ENCODE data around the gene RAET1G. TPM values are rescaled to one million over a fixed set of nuclear protein-coding genes. Genes with fewer than 3 reads are reported as not detected.
A peak's percentile ranks its signal among the peaks of the same experiment; 100 is the strongest.
"Not testable (repeated sequence)": the region's sequence is repeated elsewhere in the genome, so short reads cannot be mapped to it uniquely, and the experiment has no call there.

Gene RAET1G
- total RNA-seq, 2 experiments from 2014 or later: not detected

DNA sequence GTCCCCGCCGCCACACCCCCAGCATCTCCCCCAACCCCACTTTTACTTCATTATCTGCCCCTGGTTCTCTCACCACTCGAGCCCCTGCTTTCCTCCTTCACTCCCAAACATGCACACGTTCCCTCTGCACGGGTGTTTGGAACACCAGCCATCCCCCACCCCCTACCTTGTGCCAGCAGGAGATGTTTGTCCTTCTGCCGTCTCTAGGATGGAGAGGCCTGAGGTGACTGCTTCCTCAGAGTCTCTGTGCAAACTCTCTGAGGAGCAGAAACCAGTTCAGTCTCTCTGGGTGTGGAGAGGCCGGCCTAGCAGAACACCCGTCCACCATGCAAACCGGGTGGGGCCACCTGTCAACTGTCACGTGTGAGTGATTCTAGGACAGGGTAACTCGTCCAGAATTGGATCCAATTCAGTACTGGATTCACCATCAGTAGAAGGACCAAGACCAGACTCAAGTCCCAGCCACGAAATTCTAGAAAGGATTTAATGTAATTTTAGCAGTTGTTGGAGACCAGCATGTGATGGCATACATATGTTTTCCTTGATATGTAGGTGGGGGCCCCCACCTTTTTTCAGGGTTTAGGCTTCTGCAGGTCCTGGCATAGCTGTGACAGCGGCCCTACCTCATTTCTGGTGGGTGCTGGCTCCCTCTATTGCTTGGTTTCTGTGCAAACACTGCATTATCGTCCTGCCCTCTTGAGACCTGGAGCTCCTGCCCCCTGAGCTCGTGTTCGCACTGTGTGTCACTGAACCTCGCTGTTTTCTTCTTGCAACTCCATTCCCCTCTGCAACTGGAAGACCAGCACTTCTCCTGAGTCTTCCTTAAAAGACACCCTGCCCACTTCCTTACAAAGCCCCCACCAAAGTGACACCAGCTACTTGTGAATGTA, 24.8 kb downstream of the RAET1G start, which contains the start of gene RAET1E:
RAET1E (minus strand) TSS at position 259 of the 890 bp plus-strand sequence. CDS start 7,212 bp downstream, outside the sequence.
- ATAC-seq (ENCODE audit: low read depth): no peak
- Mint-ChIP-seq H3K9me3 (no peaks in the 10 kb centered on the region), H3K27me3 (peaks cover 20% of the 10 kb centered on the region), H3K27ac (no peak within 1 kb of the TSS), H3K36me3 (no peaks in the 10 kb centered on the region), H3K4me3 (no peak within 1 kb of the TSS), H3K4me1 (peaks cover 12% of the 10 kb centered on the region)
- POLR2A ChIA-PET: no interaction called here
- DNase-seq: no peak

DNA sequence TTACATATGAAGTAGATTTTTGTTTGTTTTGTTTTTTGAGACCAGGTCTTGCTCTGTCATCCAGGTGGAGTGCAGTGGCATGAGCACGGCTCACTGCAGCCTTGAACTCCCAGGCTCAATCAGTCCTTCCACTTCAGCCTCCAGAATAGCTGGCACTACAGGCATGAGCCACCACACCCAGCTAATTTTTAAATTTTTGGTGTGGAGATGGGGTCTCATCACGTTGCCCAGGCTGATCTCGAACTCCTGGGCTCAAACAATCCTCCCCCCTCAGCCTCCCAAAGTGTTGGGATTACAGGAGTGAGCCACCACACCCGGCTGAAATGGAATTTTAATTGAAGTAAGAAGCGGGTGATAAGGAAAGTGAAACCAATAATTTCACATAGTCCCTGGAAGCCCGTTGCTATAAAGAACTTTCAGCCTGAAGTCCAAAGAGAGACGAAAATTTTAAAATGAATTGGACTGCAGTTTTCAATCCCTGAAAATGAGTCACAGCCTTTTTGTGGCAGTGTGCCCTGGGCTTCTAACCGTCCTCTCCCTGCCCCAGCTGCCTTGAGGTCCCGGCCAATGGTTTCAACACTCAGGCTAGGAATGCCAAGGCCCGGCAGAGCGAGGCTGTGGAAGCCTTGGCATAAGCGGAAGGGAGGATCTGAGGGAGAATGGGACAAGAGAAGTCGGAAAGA, 25.8 kb downstream of the RAET1G start:
- Mint-ChIP-seq H3K9me3 (no peaks in the 10 kb centered on the region), H3K27ac (no peak overlapping the region), H3K4me1 (peaks cover 12% of the 10 kb centered on the region), H3K36me3 (no peaks in the 10 kb centered on the region), H3K27me3 (peaks cover 19% of the 10 kb centered on the region), H3K4me3 (no peak overlapping the region)
- no peak for DNase-seq
- no peak for ATAC-seq (ENCODE audit: low read depth)
- POLR2A ChIA-PET: no interaction called here

DNA sequence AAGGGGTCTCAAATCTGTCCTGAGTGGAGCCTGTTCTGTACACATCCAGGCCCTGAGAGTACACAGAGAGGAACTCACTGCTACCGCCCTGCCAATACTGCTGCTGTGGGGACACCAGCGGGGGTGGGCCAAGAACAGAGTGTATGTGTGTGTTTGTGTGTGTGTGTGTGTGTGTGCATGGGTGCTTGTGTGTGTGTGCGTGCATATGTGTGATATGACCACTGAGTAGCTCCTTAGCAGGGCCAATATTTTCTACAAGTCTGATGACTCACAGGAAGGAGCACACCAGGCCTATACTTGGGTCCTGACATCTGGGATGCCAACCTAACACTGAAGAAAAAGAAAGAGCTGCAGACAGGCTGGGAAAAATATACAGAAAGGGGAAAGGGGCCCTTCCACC, 26.4 kb downstream of the RAET1G start:
- Mint-ChIP-seq H3K4me1 (peaks cover 12% of the 10 kb centered on the region), H3K36me3 (no peaks in the 10 kb centered on the region), H3K9me3 (no peaks in the 10 kb centered on the region), H3K27me3 (peaks cover 19% of the 10 kb centered on the region), H3K27ac (no peak overlapping the region), H3K4me3 (no peak overlapping the region)
- ATAC-seq (ENCODE audit: low read depth): no peak
- POLR2A ChIA-PET: no interaction called here
- DNase-seq: no peak

DNA sequence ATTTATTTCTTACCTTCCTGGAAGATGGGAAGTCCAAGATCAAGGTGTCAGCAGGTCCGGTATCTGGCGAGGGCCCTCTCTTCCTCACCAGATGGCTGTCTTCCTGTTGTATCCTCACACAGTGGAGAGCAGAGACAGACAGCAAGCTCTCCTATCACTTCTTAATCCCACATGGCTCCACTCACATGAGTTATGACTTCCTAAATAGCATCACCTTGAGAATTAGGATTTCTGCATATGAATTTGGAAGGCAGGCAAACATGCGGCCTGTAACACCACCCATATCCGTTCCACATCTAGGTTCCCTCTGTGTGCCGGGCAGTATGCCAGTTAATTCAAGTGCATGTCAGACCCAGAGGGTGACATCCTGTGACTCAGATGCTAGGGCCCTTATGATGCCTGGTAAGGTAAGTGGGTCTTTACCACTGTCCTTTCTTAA, 27.1 kb downstream of the RAET1G start:
- Mint-ChIP-seq H3K9me3 (no peaks in the 10 kb centered on the region), H3K27me3 (peaks cover 22% of the 10 kb centered on the region), H3K4me1 (peaks cover 12% of the 10 kb centered on the region), H3K36me3 (no peaks in the 10 kb centered on the region), H3K4me3 (no peak overlapping the region), H3K27ac (no peak overlapping the region)
- POLR2A ChIA-PET: no interaction called here
- ATAC-seq (ENCODE audit: low read depth) (peak; percentile 78), DNase-seq (no peak)

DNA sequence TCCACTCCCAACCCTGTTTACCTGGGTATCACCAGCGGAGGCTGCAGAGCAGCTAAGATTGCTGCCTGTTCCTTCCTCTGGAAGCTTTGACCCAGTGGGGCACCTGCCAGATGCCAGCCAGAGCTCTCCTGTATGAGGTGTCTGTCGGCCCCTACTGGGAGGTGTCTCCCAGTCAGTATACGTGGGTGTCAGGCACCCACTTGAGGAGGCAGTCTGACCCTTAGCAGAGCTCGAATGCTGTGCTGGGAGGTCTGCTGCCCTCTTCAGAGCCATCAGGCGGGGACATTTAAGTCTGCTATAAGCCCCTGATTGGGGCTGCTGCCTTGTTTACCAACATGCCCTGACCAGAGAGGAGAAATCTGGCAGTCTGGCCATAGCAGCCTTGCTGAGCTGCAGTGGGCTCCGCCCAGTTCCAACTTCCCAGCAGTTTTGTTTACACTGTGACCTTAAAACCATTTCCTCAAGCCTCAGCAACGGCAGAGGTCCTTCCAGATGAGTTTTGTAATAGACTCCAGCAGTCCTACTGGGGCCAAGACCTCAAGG, 27.8 kb downstream of the RAET1G start:
- Mint-ChIP-seq H3K27ac (no peak overlapping the region), H3K36me3 (no peaks in the 10 kb centered on the region), H3K4me1 (peaks cover 12% of the 10 kb centered on the region), H3K4me3 (no peak overlapping the region), H3K27me3 (peaks cover 26% of the 10 kb centered on the region), H3K9me3 (no peaks in the 10 kb centered on the region)
- ATAC-seq (ENCODE audit: low read depth) (no peak), DNase-seq (no peak)
- POLR2A ChIA-PET: interaction anchor here (0.6 kb wide), 1 partner anchor 1415 kb away, joined by 3 read pairs; no protein-coding TSS in a partner anchor

DNA sequence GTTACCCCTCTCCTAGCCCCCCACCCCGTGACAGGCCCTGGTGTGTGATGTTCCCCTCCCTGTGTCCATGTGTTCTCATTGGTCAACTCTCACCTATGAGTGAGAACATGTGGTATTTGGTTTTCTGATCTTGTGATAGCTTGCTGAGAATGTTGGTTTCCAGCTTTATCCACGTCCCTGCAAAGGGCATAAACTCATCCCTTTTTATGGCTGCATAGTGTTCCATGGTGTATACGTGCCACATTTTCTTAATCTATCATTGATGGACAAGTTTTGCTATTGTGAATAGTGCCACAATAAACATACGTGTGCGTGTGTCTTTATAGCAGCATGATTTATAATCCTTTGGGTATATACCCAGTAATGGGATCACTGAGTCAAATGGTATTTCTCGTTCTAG, 31.1 kb downstream of the RAET1G start:
- H3K36me3 Mint-ChIP-seq; H3K27ac Mint-ChIP-seq; ATAC-seq (ENCODE audit: low read depth); H3K9me3 Mint-ChIP-seq; DNase-seq; H3K4me3 Mint-ChIP-seq; POLR2A ChIA-PET: not testable (repeated sequence)
- Mint-ChIP-seq H3K27me3 (peaks cover 36% of the 10 kb centered on the region), H3K4me1 (peaks cover 12% of the 10 kb centered on the region)

DNA sequence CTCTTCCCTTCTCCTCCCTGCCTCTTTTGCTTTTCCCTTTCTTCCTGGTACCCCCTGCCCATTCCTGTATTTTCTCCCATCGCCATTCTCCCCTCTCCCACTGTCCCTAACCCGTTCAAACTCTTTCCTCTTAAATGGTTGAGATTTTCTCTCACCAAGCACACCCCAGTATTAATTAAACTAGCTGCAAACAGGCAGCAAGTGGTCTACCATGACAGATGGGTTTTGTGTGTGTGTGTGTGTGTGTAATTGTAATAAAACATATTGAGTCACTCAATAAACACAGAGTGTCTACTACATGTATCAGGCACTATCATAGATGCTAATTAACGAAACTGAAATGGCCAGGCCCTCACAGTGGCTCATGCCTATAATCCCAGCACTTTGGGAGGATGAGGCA, 31.7 kb downstream of the RAET1G start:
- Mint-ChIP-seq H3K27ac (no peak overlapping the region), H3K4me1 (peaks cover 9% of the 10 kb centered on the region), H3K36me3 (no peaks in the 10 kb centered on the region), H3K9me3 (no peaks in the 10 kb centered on the region), H3K27me3 (peaks cover 36% of the 10 kb centered on the region), H3K4me3 (no peak overlapping the region)
- ATAC-seq (ENCODE audit: low read depth) (no peak), DNase-seq (no peak)
- POLR2A ChIA-PET: no interaction called here

DNA sequence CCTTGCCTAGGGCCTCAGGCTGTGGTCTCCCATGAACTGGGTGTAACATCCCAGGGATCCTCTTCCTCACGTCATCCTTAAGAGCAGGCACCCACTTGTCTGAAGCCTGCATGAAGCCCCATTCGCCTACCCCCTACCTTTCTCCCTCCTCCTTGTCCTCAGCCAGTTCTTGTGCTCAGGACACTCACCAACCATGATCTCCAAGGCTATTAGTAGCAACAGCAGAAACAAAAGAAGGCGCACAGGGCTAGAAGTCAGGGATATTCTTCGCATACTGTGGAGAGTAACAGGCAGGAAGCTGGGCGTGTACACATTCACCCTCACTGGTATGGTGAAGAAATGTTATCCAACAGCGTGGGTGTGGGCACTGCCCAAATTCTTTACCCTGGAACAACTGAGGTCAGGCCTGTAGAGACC, 32.3 kb downstream of the RAET1G start:
- peaks cover 36% of the 10 kb centered on the region for H3K27me3 Mint-ChIP-seq
- H3K4me3 Mint-ChIP-seq: no peak overlapping the region
- no peaks in the 10 kb centered on the region for H3K36me3 Mint-ChIP-seq
- no peak for ATAC-seq (ENCODE audit: low read depth)
- POLR2A ChIA-PET: no interaction called here
- no peaks in the 10 kb centered on the region for H3K9me3 Mint-ChIP-seq
- no peak for DNase-seq
- H3K4me1 Mint-ChIP-seq: peaks cover 3% of the 10 kb centered on the region
- H3K27ac Mint-ChIP-seq: no peak overlapping the region

DNA sequence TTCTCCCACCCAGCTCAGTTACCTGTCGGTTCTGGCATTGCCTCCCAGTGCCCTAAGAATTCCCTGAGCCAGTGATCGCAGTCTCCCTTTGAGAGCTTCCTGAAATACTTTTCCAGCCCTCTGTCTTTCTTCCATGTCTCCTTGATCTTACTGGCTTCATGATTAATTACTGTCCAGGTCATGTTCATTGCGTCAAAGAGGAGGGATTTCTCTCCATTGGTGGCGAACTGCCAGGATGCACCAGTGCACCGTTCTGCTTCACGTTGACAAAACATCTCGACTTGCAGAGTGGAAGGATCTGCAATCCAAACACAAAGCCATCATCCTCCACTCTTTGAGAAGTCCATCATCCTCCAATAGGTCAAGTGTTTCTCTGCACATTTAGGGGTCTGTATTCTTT, 33.6 kb downstream of the RAET1G start:
- peaks cover 2% of the 10 kb centered on the region for H3K4me1 Mint-ChIP-seq
- H3K36me3 Mint-ChIP-seq: no peaks in the 10 kb centered on the region
- no peak overlapping the region for H3K4me3 Mint-ChIP-seq
- POLR2A ChIA-PET: no interaction called here
- H3K27me3 Mint-ChIP-seq: peaks cover 35% of the 10 kb centered on the region
- H3K27ac Mint-ChIP-seq: no peak overlapping the region
- H3K9me3 Mint-ChIP-seq: no peaks in the 10 kb centered on the region
- DNase-seq: no peak
- no peak for ATAC-seq (ENCODE audit: low read depth)

DNA sequence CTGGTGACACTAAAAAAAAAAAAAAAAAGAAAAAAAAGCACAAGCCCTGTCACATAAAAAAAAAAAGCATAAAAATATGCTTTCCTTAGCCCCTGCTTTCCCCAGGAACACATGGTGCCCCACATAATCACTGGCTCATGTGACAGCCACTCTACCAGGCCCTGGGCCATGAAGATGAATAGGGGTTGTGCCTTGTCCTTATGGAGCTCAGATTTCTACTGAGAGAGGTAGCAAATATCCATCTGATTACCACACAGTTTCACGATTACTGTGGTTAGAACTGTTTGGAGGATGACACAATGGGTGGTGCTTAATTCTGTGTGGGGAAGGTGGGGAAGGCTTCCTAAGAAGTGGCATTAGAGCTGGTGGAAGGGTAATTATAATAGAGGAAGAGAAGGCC, 34.3 kb downstream of the RAET1G start:
- ATAC-seq (ENCODE audit: low read depth): no peak

DNA sequence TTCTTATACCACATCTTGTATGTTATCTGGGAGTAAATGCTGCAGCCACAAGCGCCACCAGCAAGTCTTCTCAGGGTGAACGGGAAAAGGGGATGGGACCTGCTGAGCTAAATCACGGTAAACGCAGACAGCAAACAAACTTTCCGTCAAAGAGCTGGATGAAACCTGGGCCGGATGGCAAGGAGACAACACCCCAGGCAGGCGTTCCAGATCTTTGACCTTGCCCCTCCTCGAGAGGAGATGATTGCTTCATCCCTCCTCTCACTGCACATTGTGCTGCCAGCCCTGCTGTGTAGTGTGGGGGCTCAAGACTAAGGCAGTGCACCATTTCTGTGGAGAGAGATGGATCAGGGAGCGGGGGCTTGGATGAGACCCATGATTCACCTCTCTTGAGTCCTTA, 34.8 kb downstream of the RAET1G start:
- Mint-ChIP-seq H3K4me3 (no peak overlapping the region), H3K36me3 (no peaks in the 10 kb centered on the region), H3K9me3 (no peaks in the 10 kb centered on the region), H3K27me3 (peaks cover 31% of the 10 kb centered on the region), H3K4me1 (peaks cover 2% of the 10 kb centered on the region), H3K27ac (no peak overlapping the region)
- DNase-seq: no peak
- POLR2A ChIA-PET: no interaction called here
- ATAC-seq (ENCODE audit: low read depth): no peak

More for the DNA sequence above, 34.3 kb downstream of the RAET1G start:
- H3K4me3 Mint-ChIP-seq: no peak overlapping the region
- DNase-seq: no peak
- H3K9me3 Mint-ChIP-seq: no peaks in the 10 kb centered on the region
- no peaks in the 10 kb centered on the region for H3K36me3 Mint-ChIP-seq
- peaks cover 2% of the 10 kb centered on the region for H3K4me1 Mint-ChIP-seq
- H3K27me3 Mint-ChIP-seq: peaks cover 33% of the 10 kb centered on the region
- H3K27ac Mint-ChIP-seq: no peak overlapping the region
- POLR2A ChIA-PET: no interaction called here

DNA sequence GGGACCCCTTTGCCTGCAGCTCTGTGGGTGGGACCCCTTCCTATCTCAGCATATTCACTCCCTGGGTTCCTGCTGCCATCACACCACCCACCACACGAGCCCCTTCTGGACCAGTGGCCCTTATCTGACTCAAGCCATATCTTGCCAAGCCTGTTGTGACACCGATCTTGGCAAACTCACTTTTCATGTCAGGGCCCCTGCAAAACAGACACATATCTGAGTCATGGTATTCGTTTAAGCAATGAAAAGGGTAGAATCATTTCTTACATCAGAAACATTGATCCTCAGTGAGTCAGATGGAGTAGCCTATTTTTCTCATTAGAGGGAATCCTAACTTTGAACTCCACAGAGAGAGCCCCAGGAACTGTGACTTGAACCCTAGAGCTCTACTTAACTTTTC, 35.6 kb downstream of the RAET1G start:
- Mint-ChIP-seq H3K4me3 (no peak overlapping the region), H3K27ac (no peak overlapping the region), H3K9me3 (no peaks in the 10 kb centered on the region), H3K27me3 (peaks cover 29% of the 10 kb centered on the region), H3K4me1 (peaks cover 2% of the 10 kb centered on the region), H3K36me3 (no peaks in the 10 kb centered on the region)
- no peak for DNase-seq
- POLR2A ChIA-PET: no interaction called here
- ATAC-seq (ENCODE audit: low read depth): no peak

DNA sequence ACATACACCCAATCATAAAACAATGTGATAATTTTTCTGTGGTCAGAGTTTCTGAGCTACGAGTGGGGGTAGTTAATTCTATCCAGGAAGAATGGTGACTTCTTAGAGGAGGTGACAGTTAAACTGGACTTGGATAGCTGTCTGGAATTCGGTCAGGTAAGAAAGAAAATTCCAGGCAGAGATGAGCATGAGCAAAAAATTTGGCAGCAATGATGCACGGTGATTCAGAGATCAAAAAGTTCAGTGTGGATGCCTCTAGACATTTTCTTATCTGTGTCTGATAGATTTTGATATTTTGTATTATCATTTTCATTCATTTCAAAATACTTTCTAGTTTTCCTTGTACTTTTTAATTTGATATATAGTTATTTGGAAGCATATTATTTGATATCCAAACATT, 37.0 kb downstream of the RAET1G start:
- no peak overlapping the region for H3K27ac Mint-ChIP-seq
- H3K4me3 Mint-ChIP-seq: no peak overlapping the region
- H3K9me3 Mint-ChIP-seq: no peaks in the 10 kb centered on the region
- H3K27me3 Mint-ChIP-seq: peaks cover 32% of the 10 kb centered on the region
- POLR2A ChIA-PET: no interaction called here
- no peaks in the 10 kb centered on the region for H3K36me3 Mint-ChIP-seq
- DNase-seq (no peak), ATAC-seq (ENCODE audit: low read depth) (no peak)
- peaks cover 2% of the 10 kb centered on the region for H3K4me1 Mint-ChIP-seq

DNA sequence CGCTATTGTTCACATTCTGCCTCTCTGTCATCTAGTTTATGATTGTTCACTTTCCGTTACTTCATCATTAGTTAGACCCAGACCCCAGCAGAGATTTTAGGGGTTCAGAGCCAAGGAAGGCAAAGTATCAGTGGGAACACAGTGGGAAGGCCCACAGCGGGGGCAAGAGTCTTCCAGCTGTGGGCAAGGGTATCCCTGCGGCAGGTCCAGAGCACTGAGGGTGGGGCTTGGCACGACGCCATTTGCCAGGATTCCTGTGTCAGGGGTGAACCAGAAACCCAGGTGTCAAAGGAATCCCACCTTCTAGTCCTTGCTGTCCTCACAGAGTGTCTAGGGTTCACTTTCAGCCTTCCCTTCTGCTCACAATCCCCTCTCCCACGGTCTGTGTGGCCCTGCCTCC, 38.3 kb downstream of the RAET1G start:
- H3K27me3 Mint-ChIP-seq: peaks cover 35% of the 10 kb centered on the region
- H3K4me3 Mint-ChIP-seq: no peak overlapping the region
- POLR2A ChIA-PET: no interaction called here
- H3K4me1 Mint-ChIP-seq: peaks cover 2% of the 10 kb centered on the region
- no peaks in the 10 kb centered on the region for H3K36me3 Mint-ChIP-seq
- H3K9me3 Mint-ChIP-seq: no peaks in the 10 kb centered on the region
- no peak overlapping the region for H3K27ac Mint-ChIP-seq
- no peak for ATAC-seq (ENCODE audit: low read depth)
- no peak for DNase-seq
